ENCODE measurements around the gene COG1.

Gene COG1

GRCh38 chr17:73194514-73195222, 1.8 kb downstream of the COG1 start:
- Histone ChIP-seq H3K27me3 (ENCODE audit: control insufficient read depth, insufficient read depth, low read length) (no peaks in the 10 kb centered on the region), H2AFZ (no peak overlapping the region), H3K79me2 (peaks cover 6% of the 10 kb centered on the region), H3K4me3 (ENCODE audit: low read depth, low read length) (no peak overlapping the region), H3K36me3 (ENCODE audit: control insufficient read depth, insufficient read depth, low read length) (no peaks in the 10 kb centered on the region), H3K4me2 (ENCODE audit: low read length) (no peak overlapping the region), H3K9me3 (ENCODE audit: control insufficient read depth, low read length) (no peaks in the 10 kb centered on the region), H3K9ac (no peak overlapping the region), H3K27ac (no peak overlapping the region), H3K4me1 (peaks cover 8% of the 10 kb centered on the region)
- TF ChIP-seq CTCF (IDR thresholded peaks at IDR 0.05) = no peak

- H3K4me1 ChIP-seq = peaks cover 17% of the 10 kb centered on the region
- no peak overlapping the region for H3K9ac ChIP-seq
- H3K27ac ChIP-seq = no peak overlapping the region
- no peaks in the 10 kb centered on the region for H3K27me3 ChIP-seq (ENCODE audit: control insufficient read depth, insufficient read depth, low read length)
- no peak overlapping the region for H2AFZ ChIP-seq
- H3K79me2 ChIP-seq = peaks cover 6% of the 10 kb centered on the region
- no peak overlapping the region for H3K4me3 ChIP-seq (ENCODE audit: low read depth, low read length)
- TF ChIP-seq CTCF (IDR thresholded peaks at IDR 0.05) = peak; percentile 59
- no peaks in the 10 kb centered on the region for H3K9me3 ChIP-seq (ENCODE audit: control insufficient read depth, low read length)
- no peaks in the 10 kb centered on the region for H3K36me3 ChIP-seq (ENCODE audit: control insufficient read depth, insufficient read depth, low read length)
- no peak overlapping the region for H3K4me2 ChIP-seq (ENCODE audit: low read length)
Observed at GRCh38 chr17:73196500-73196899, 3.6 kb downstream of the COG1 start.

GRCh38 chr17:73197161-73197560, 4.3 kb downstream of the COG1 start:
- Histone ChIP-seq H3K4me1 (peaks cover 13% of the 10 kb centered on the region), H3K4me3 (ENCODE audit: low read depth, low read length) (no peak overlapping the region), H3K4me2 (ENCODE audit: low read length) (no peak overlapping the region), H3K9ac (no peak overlapping the region), H2AFZ (no peak overlapping the region), H3K79me2 (peaks cover 6% of the 10 kb centered on the region), H3K27me3 (ENCODE audit: control insufficient read depth, insufficient read depth, low read length) (no peaks in the 10 kb centered on the region), H3K27ac (no peak overlapping the region), H3K36me3 (ENCODE audit: control insufficient read depth, insufficient read depth, low read length) (no peaks in the 10 kb centered on the region), H3K9me3 (ENCODE audit: control insufficient read depth, low read length) (no peaks in the 10 kb centered on the region)
- TF ChIP-seq CTCF (IDR thresholded peaks at IDR 0.05) = no peak

GRCh38 chr17:73198201-73198929, 5.5 kb downstream of the COG1 start:
- Histone ChIP-seq H3K36me3 (ENCODE audit: control insufficient read depth, insufficient read depth, low read length) (no peaks in the 10 kb centered on the region), H3K4me3 (ENCODE audit: low read depth, low read length) (no peak overlapping the region), H3K27me3 (ENCODE audit: control insufficient read depth, insufficient read depth, low read length) (no peaks in the 10 kb centered on the region), H3K4me2 (ENCODE audit: low read length) (no peak overlapping the region), H3K4me1 (peaks cover 13% of the 10 kb centered on the region), H3K9ac (no peak overlapping the region), H3K9me3 (ENCODE audit: control insufficient read depth, low read length) (no peaks in the 10 kb centered on the region), H3K27ac (no peak overlapping the region), H2AFZ (no peak overlapping the region), H3K79me2 (peaks cover 5% of the 10 kb centered on the region)
- TF ChIP-seq CTCF (IDR thresholded peaks at IDR 0.05) = no peak
